ENCODE data around the gene ABCB1.

ABCB1 gene

GRCh38 chr7:87505557-87506245 is 95.0 kb downstream of the ABCB1 start:
- H3K36me3 ChIP-seq (ENCODE audit: control insufficient read depth in 2 of 2, insufficient read depth in 2 of 2, low read length in 2 of 2): no peaks in the 10 kb centered on the region

GRCh38 chr7:87505122-87505521 is 95.6 kb downstream of the ABCB1 start:
- Histone ChIP-seq H3K9ac (ENCODE audit: low read depth in 1 of 2, low read length in 2 of 2) (no peak overlapping the region), H3K36me3 (ENCODE audit: control insufficient read depth in 2 of 2, insufficient read depth in 2 of 2, low read length in 2 of 2) (no peaks in the 10 kb centered on the region), H3K9me3 (ENCODE audit: control insufficient read depth in 2 of 2, low read length in 2 of 2) (no peaks in the 10 kb centered on the region), H3K4me3 (ENCODE audit: low read length in 2 of 2) (no peak overlapping the region), H3K27me3 (ENCODE audit: control insufficient read depth in 2 of 2, insufficient read depth in 2 of 2, low read length in 2 of 2) (no peaks in the 10 kb centered on the region), H3K4me1 (ENCODE audit: control insufficient read depth in 2 of 2, insufficient read depth in 2 of 2, low read length in 2 of 2) (no peaks in the 10 kb centered on the region), H3K27ac (ENCODE audit: low read depth in 2 of 2, low read length in 2 of 2) (no peak overlapping the region)

More at GRCh38 chr7:87505557-87506245, 95.0 kb downstream of the ABCB1 start:
- no peaks in the 10 kb centered on the region for H3K27me3 ChIP-seq (ENCODE audit: control insufficient read depth in 2 of 2, insufficient read depth in 2 of 2, low read length in 2 of 2)
- H3K9me3 ChIP-seq (ENCODE audit: control insufficient read depth in 2 of 2, low read length in 2 of 2): no peaks in the 10 kb centered on the region
- no peak overlapping the region for H3K27ac ChIP-seq (ENCODE audit: low read depth in 2 of 2, low read length in 2 of 2)
- H3K9ac ChIP-seq (ENCODE audit: low read depth in 1 of 2, low read length in 2 of 2): no peak overlapping the region
- no peaks in the 10 kb centered on the region for H3K4me1 ChIP-seq (ENCODE audit: control insufficient read depth in 2 of 2, insufficient read depth in 2 of 2, low read length in 2 of 2)
- H3K4me3 ChIP-seq (ENCODE audit: low read length in 2 of 2): no peak overlapping the region

GRCh38 chr7:87499494-87499893 is 101.2 kb downstream of the ABCB1 start:
- no peak overlapping the region for H3K27ac ChIP-seq (ENCODE audit: low read depth in 2 of 2, low read length in 2 of 2)
- H3K9me3 ChIP-seq (ENCODE audit: control insufficient read depth in 2 of 2, low read length in 2 of 2): no peaks in the 10 kb centered on the region
- no peaks in the 10 kb centered on the region for H3K27me3 ChIP-seq (ENCODE audit: control insufficient read depth in 2 of 2, insufficient read depth in 2 of 2, low read length in 2 of 2)
- no peak overlapping the region for H3K4me3 ChIP-seq (ENCODE audit: low read length in 2 of 2)
- H3K36me3 ChIP-seq (ENCODE audit: control insufficient read depth in 2 of 2, insufficient read depth in 2 of 2, low read length in 2 of 2): no peaks in the 10 kb centered on the region
- no peaks in the 10 kb centered on the region for H3K4me1 ChIP-seq (ENCODE audit: control insufficient read depth in 2 of 2, insufficient read depth in 2 of 2, low read length in 2 of 2)
- no peak overlapping the region for H3K9ac ChIP-seq (ENCODE audit: low read depth in 1 of 2, low read length in 2 of 2)

GRCh38 chr7:87498893-87499292 is 101.8 kb downstream of the ABCB1 start:
- H3K4me1 ChIP-seq (ENCODE audit: control insufficient read depth in 2 of 2, insufficient read depth in 2 of 2, low read length in 2 of 2): no peaks in the 10 kb centered on the region
- H3K36me3 ChIP-seq (ENCODE audit: control insufficient read depth in 2 of 2, insufficient read depth in 2 of 2, low read length in 2 of 2): no peaks in the 10 kb centered on the region
- no peaks in the 10 kb centered on the region for H3K9me3 ChIP-seq (ENCODE audit: control insufficient read depth in 2 of 2, low read length in 2 of 2)
- no peaks in the 10 kb centered on the region for H3K27me3 ChIP-seq (ENCODE audit: control insufficient read depth in 2 of 2, insufficient read depth in 2 of 2, low read length in 2 of 2)
- no peak overlapping the region for H3K9ac ChIP-seq (ENCODE audit: low read depth in 1 of 2, low read length in 2 of 2)
- no peak overlapping the region for H3K27ac ChIP-seq (ENCODE audit: low read depth in 2 of 2, low read length in 2 of 2)
- no peak overlapping the region for H3K4me3 ChIP-seq (ENCODE audit: low read length in 2 of 2)

- Histone ChIP-seq H3K4me3 (ENCODE audit: low read length in 2 of 2) (no peak overlapping the region), H3K9ac (ENCODE audit: low read depth in 1 of 2, low read length in 2 of 2) (no peak overlapping the region), H3K4me1 (ENCODE audit: control insufficient read depth in 2 of 2, insufficient read depth in 2 of 2, low read length in 2 of 2) (no peaks in the 10 kb centered on the region), H3K27me3 (ENCODE audit: control insufficient read depth in 2 of 2, insufficient read depth in 2 of 2, low read length in 2 of 2) (no peaks in the 10 kb centered on the region), H3K36me3 (ENCODE audit: control insufficient read depth in 2 of 2, insufficient read depth in 2 of 2, low read length in 2 of 2) (no peaks in the 10 kb centered on the region), H3K27ac (ENCODE audit: low read depth in 2 of 2, low read length in 2 of 2) (no peak overlapping the region), H3K9me3 (ENCODE audit: control insufficient read depth in 2 of 2, low read length in 2 of 2) (no peaks in the 10 kb centered on the region)
These were observed 103.2 kb downstream of the ABCB1 start for GRCh38 chr7:87497482-87497881.

GRCh38 chr7:87495366-87495765 is 105.3 kb downstream of the ABCB1 start:
- H3K27me3 ChIP-seq (ENCODE audit: control insufficient read depth in 2 of 2, insufficient read depth in 2 of 2, low read length in 2 of 2): no peaks in the 10 kb centered on the region
- no peaks in the 10 kb centered on the region for H3K4me1 ChIP-seq (ENCODE audit: control insufficient read depth in 2 of 2, insufficient read depth in 2 of 2, low read length in 2 of 2)
- H3K4me3 ChIP-seq (ENCODE audit: low read length in 2 of 2): no peak overlapping the region
- H3K9me3 ChIP-seq (ENCODE audit: control insufficient read depth in 2 of 2, low read length in 2 of 2): no peaks in the 10 kb centered on the region
- no peak overlapping the region for H3K9ac ChIP-seq (ENCODE audit: low read depth in 1 of 2, low read length in 2 of 2)
- no peak overlapping the region for H3K27ac ChIP-seq (ENCODE audit: low read depth in 2 of 2, low read length in 2 of 2)
- no peaks in the 10 kb centered on the region for H3K36me3 ChIP-seq (ENCODE audit: control insufficient read depth in 2 of 2, insufficient read depth in 2 of 2, low read length in 2 of 2)

- Histone ChIP-seq H3K4me1 (ENCODE audit: control insufficient read depth in 2 of 2, insufficient read depth in 2 of 2, low read length in 2 of 2) (no peaks in the 10 kb centered on the region), H3K9ac (ENCODE audit: low read depth in 1 of 2, low read length in 2 of 2) (no peak overlapping the region), H3K27ac (ENCODE audit: low read depth in 2 of 2, low read length in 2 of 2) (no peak overlapping the region), H3K9me3 (ENCODE audit: control insufficient read depth in 2 of 2, low read length in 2 of 2) (no peaks in the 10 kb centered on the region), H3K4me3 (ENCODE audit: low read length in 2 of 2) (no peak overlapping the region), H3K36me3 (ENCODE audit: control insufficient read depth in 2 of 2, insufficient read depth in 2 of 2, low read length in 2 of 2) (no peaks in the 10 kb centered on the region), H3K27me3 (ENCODE audit: control insufficient read depth in 2 of 2, insufficient read depth in 2 of 2, low read length in 2 of 2) (no peaks in the 10 kb centered on the region)
These were observed 106.2 kb downstream of the ABCB1 start for GRCh38 chr7:87494454-87494853.

GRCh38 chr7:87483131-87483530 is 117.6 kb downstream of the ABCB1 start:
- Histone ChIP-seq H3K4me1 (ENCODE audit: control insufficient read depth in 2 of 2, insufficient read depth in 2 of 2, low read length in 2 of 2) (no peaks in the 10 kb centered on the region), H3K27ac (ENCODE audit: low read depth in 2 of 2, low read length in 2 of 2) (no peak overlapping the region), H3K27me3 (ENCODE audit: control insufficient read depth in 2 of 2, insufficient read depth in 2 of 2, low read length in 2 of 2) (no peaks in the 10 kb centered on the region), H3K9ac (ENCODE audit: low read depth in 1 of 2, low read length in 2 of 2) (no peak overlapping the region), H3K36me3 (ENCODE audit: control insufficient read depth in 2 of 2, insufficient read depth in 2 of 2, low read length in 2 of 2) (no peaks in the 10 kb centered on the region), H3K4me3 (ENCODE audit: low read length in 2 of 2) (no peak overlapping the region), H3K9me3 (ENCODE audit: control insufficient read depth in 2 of 2, low read length in 2 of 2) (no peaks in the 10 kb centered on the region)

GRCh38 chr7:87482115-87482514 is 118.6 kb downstream of the ABCB1 start:
- Histone ChIP-seq H3K9ac (ENCODE audit: low read depth in 1 of 2, low read length in 2 of 2) (no peak overlapping the region), H3K4me1 (ENCODE audit: control insufficient read depth in 2 of 2, insufficient read depth in 2 of 2, low read length in 2 of 2) (no peaks in the 10 kb centered on the region), H3K36me3 (ENCODE audit: control insufficient read depth in 2 of 2, insufficient read depth in 2 of 2, low read length in 2 of 2) (no peaks in the 10 kb centered on the region), H3K27me3 (ENCODE audit: control insufficient read depth in 2 of 2, insufficient read depth in 2 of 2, low read length in 2 of 2) (no peaks in the 10 kb centered on the region), H3K4me3 (ENCODE audit: low read length in 2 of 2) (no peak overlapping the region), H3K27ac (ENCODE audit: low read depth in 2 of 2, low read length in 2 of 2) (no peak overlapping the region), H3K9me3 (ENCODE audit: control insufficient read depth in 2 of 2, low read length in 2 of 2) (no peaks in the 10 kb centered on the region)

- H3K9ac ChIP-seq (ENCODE audit: low read depth in 1 of 2, low read length in 2 of 2): no peak overlapping the region
- H3K27me3 ChIP-seq (ENCODE audit: control insufficient read depth in 2 of 2, insufficient read depth in 2 of 2, low read length in 2 of 2): peaks cover 0 to 3% of the 10 kb centered on the region in 2 donors
- H3K27ac ChIP-seq (ENCODE audit: low read depth in 2 of 2, low read length in 2 of 2): no peak overlapping the region
- H3K9me3 ChIP-seq (ENCODE audit: control insufficient read depth in 2 of 2, low read length in 2 of 2): no peaks in the 10 kb centered on the region
- no peak overlapping the region for H3K4me3 ChIP-seq (ENCODE audit: low read length in 2 of 2)
- no peaks in the 10 kb centered on the region for H3K36me3 ChIP-seq (ENCODE audit: control insufficient read depth in 2 of 2, insufficient read depth in 2 of 2, low read length in 2 of 2)
- peaks cover 0 to 2% of the 10 kb centered on the region in 2 donors for H3K4me1 ChIP-seq (ENCODE audit: control insufficient read depth in 2 of 2, insufficient read depth in 2 of 2, low read length in 2 of 2)
These were observed 120.3 kb downstream of the ABCB1 start for GRCh38 chr7:87480386-87480785.

Data from mucosa of rectum (tissue), 2 donors.